ENCODE results near the gene RGS3.
"Not testable (repeated sequence)": the region's sequence is repeated elsewhere in the genome, so short reads cannot be mapped to it uniquely, and the experiment has no call there.

The RGS3 gene

DNA sequence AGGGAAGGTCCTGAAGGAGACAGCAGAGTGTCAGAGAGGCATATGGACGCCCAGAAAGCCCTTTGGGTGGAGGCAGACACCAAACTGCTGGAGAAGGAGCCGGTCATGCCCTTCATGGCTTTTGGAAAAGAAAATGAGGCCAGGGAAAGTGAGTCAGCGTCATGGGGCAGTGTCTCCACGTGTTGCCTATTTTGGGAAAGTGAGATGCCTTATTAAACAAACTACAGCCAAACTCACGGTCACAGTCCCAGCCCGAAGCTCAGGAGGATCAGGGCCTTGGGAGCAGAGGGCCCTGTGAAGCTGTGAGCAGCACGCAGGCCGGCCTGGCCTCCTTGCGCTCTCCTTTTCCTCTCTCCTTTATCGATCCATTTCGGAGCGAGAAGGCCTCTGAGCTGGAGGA is 25.0 kb downstream of the RGS3 start:
- peak; percentile 44 for DNase-seq (ENCODE audit: low read depth)

DNA sequence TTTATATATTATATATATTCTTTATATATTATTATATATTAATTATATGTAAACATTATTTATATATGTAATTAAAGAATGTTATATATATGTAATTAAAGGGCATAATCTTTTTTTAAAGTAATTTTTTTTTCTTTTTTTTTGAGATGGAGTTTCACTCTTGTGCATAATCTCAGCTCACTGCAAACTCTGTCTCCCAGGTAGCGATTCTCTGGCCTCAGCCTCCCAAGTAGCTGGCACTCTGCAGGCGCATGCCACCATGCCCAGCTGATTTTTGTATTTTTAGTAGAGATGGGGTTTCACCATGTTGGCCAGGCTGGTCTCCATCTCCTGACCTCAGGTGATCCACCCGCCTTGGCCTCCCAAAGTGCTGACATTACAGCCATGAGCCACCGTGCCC is 27.6 kb downstream of the RGS3 start:
- DNase-seq (ENCODE audit: low read depth) = not testable (repeated sequence)

DNA sequence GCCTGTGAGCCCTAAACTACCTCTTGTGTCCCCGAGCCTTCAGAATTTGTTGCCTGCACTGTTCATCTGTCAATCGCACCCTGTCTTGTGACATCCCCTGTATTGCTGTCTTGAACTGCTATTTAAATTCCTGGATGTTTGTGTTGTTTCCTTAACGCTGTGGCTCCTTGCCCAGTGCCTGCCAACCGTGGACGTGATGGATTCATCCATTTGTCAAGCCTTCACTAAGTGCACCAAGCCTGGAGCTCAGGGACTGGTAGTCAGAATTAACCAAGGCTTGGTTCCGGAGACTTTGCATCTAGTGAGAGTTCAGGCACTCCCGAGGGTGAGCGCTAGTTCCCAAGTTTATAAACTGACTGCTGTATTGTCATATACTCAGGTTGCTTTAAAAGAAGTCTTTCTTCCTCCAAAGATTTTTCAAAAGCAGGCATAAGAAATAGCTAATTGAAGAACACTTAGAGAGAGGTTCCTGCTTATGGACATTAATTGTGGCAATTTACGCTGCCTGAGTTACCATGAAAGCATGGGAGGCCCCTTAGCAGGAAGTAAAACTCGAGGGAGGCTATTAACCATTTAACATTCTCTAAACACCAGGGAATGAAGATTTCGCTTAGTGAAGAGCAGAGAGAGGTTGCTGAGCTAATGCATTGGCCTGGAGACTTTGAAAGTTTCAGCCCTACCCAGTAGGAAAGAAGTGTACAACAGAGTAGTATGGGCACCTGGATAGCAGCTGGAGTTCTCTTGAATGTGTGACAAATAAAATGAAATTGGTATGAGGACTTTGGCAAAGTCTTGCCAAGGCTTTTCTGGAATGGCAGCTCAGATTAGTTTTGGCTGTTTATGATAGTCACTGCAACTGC is 29.0 kb downstream of the RGS3 start:
- DNase-seq (ENCODE audit: low read depth) = peak; percentile 49

DNA sequence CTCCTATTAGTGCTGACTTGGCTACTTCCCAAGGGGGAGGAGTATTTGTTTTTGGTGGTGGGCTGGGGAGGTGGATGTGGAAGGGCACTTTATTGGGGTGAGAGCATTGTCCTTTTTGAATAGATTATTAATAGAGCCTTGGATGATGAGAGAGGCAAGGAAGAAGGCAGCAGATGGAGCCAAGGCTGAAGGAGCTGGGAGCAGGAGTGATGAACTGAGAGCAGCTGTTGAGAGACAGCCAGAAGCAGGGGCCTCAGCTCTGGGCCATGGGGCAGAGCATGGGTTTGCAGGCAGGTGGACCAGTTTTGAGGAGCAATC is 29.6 kb downstream of the RGS3 start:
- DNase-seq (ENCODE audit: low read depth) = no peak

DNA sequence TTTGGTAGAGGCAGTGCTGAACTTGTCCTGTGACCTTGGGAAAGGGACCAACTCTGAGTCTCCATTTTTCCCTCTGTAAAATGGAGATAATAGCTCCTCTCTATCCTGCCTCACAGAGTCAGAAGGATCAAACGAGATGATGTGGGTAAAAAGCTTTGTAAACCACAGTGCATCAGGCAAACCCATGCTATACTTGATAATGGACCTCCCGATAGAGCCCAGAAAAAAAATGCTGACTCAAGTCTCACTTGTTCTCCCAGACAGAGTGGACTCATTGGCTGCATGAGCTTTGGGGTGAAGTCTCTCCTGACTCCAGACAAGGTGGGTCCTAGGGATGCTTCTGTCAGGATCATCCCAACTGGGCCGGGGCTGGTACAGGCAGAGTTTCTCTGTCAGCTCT is 32.0 kb downstream of the RGS3 start:
- DNase-seq (ENCODE audit: low read depth) = no peak

DNA sequence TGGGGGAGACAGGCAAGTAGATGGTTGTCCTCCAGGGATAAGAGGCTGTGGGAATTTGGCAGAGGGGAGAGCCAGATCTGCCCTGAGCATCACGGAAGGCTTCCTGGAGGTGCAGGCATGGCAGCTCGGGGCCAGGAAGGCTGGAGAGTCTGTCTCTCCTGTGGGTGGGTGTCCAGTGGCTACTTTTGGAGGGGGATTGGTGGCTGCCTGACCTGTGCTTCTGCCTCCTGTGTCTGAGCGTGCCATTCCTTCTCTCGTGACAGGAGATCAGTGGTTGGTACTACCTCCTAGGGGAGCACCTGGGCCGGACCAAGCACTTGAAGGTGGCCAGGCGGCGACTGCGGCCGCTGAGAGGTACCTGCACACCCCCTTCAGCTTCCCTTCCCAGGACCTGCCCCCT is 33.5 kb downstream of the RGS3 start:
- no peak for DNase-seq (ENCODE audit: low read depth)

DNA sequence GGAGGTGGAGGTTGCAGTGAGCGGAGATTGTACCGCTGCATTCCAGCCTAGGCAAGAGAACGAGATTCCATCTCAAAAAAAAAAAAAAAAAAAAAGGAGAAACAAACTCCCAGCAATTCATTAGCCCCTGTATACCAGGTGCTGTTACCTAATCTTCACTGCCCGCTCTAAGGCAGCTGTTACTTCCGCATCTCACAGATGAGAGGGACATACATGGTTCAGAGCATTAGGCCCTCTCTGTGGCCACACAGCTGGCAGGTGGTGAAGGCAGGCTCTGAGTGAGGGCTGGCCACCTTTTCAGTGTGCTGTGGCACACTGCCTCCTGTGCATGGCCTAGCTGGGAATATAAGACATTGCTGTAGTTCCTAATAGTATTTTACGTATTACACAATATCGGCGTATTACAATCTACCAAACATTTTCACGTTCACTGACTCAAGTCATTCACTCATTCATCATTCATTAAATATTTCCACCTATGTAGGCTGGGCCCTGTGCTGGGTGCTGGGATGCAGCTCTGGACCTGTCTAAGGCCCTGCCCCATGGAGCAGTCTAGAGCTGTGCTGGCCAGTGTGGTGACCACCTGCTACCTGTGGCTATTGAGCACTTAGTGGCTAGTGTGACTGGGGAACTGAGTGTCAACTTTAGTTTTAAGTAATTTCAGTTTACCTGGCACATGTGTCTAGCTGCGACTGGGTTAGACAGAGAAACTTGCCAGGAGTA is 35.8 kb downstream of the RGS3 start:
- no peak for DNase-seq (ENCODE audit: low read depth)

DNA sequence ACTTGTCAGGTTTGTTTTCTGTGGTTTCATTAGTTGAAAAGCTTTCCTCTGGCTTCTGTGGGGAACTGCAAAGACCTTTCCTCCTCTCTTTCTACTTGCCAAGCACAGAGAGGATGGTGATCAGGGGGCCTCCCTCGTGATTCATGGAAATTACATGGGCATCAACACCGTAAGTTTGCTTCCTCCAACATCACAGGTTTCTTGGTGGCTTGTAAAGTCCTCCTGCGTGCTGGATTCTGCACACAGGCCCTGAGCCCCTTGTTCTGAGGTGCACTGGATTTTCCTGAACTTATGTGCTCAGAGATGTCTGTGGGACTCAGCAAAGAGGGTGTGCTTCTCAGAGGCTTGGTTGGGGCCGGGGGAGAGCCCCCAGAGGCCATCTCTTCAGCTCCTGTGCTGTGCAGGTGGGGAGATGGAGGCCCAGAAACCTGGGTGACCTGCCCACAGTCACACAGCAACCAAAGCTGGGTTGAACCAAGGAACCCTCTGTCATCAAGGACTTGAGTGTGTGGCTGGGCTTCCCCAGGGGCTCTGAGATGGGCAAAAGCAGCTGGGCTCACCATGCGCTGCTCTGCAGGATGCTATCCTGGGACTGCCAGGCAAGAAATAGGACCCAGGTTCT is 36.5 kb downstream of the RGS3 start:
- DNase-seq (ENCODE audit: low read depth) = no peak

DNA sequence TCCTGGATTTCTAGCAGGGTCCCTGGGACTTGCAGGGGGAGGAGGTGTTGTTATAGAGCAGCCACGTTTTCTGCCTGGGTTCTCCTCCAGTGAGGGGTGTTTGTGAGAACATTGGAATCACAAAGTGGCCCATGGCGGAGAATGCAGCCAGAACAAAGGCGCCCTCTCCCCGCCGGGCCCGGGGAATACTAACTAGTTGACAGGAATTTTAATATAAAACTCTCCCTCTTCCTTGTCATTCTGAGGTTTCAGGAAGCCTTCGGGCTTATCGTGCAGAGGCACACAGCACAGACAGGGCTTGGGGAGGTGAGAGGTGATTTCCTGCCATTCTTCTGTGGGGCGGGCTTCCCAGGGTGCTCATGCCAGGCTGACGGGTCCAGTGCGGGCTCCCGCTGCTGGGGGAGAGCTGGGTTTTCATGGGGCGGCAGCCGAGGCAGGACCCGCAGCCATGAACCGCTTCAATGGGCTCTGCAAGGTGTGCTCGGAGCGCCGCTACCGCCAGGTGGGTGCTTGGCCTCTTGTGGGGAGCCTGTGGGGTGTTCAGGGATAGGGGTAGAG is 37.7 kb downstream of the RGS3 start:
- DNase-seq (ENCODE audit: low read depth) = no peak

DNA sequence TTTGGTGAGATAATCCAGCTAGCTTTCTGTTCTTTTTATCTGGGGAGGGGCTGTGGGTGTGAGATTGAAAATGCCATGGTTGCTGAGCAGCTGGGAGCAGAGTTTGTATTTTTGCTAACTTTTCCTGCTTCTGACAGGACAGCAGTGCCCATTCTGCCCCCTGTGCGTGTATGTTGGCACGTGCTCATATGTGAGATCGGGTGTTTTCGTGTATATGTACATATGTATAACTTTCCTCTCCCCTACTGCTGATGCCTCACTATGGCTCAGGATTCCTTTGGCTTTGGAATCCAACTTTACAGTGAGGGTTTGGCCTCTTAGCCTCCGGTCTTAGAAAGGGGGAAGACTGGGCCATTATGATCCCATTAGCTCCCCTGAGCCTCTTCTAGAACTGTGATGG is 38.3 kb downstream of the RGS3 start:
- no peak for DNase-seq (ENCODE audit: low read depth)

DNA sequence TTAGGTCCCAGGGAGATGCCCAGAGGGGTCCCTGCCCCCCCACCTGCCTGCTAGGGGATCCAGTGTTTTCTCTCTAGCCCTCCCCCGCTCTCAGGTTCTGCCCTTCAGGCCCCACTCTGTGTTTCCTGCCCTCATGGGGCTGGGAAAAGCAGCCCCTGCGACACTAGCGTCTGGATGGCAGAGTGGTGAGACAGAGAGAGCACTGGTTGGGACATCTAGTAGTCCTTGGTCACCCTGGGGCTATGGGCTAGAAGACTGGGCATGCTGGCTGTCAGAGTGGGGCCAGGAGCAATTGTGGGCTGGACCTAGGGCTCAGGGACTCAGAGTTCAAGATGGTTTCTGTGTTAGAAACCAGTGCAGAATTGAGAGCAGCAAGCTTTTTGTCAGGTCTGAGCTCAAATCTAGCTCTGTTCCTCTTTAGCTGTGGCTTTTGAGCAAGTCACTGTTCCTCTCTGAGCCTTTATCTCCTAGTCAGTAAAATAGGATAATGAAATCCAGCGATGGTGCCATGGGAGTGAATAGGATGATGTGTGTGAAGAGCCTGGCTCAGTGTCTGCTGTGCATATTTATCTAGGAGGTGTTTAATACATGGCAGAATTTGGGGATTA is 39.0 kb downstream of the RGS3 start:
- no peak for DNase-seq (ENCODE audit: low read depth)

DNA sequence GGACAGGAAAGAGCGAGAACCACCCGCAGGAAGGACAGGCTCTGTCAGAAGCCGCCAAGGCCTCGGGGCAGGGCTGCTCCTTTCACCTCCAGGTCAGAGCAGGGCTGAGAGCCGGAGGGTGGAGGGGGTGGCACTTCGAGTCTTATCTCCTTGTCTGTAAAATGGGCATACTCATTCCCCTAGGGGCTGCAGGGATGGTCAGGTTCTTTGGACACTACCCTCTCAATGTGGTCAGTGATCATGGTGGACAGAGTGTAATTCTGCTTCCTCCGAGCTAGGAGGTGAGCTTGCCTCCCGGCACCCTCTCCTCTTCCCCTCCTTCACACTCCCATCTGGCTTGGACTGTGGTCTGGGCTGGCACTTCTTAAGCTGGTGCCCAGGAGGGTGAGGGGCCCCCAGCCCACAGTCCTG is 39.6 kb downstream of the RGS3 start:
- DNase-seq (ENCODE audit: low read depth) = no peak

DNA sequence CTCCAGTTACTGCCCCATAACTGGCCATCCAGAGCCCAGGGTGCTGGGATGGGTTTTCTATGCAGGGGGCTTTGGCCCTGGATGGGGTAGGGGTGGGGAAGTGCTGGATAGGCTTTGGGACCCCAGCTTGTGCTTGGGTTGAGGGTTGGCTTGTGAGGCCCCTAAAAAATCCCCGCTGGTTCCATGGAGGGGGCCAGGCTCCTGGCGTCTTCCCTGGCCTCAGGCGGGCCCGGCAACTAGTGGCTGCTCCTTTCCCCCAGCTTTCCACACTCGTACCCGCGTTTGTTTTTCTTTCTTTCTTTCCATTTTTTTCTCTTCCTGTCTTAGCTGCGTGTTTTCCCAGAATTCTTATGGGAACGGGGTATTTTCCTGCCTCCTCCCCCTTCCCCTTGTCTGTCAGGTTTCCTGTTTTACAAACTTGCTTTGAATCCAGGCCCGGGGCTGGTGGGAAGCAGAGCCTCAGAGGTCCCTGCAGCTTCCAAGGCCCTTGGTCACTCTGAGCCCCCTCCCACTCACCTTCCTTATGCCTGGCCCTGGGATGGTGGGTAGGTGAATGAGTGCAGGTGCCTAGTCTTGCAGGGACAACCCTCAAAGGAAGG is 40.2 kb downstream of the RGS3 start:
- peak; percentile 50 for DNase-seq (ENCODE audit: low read depth)

DNA sequence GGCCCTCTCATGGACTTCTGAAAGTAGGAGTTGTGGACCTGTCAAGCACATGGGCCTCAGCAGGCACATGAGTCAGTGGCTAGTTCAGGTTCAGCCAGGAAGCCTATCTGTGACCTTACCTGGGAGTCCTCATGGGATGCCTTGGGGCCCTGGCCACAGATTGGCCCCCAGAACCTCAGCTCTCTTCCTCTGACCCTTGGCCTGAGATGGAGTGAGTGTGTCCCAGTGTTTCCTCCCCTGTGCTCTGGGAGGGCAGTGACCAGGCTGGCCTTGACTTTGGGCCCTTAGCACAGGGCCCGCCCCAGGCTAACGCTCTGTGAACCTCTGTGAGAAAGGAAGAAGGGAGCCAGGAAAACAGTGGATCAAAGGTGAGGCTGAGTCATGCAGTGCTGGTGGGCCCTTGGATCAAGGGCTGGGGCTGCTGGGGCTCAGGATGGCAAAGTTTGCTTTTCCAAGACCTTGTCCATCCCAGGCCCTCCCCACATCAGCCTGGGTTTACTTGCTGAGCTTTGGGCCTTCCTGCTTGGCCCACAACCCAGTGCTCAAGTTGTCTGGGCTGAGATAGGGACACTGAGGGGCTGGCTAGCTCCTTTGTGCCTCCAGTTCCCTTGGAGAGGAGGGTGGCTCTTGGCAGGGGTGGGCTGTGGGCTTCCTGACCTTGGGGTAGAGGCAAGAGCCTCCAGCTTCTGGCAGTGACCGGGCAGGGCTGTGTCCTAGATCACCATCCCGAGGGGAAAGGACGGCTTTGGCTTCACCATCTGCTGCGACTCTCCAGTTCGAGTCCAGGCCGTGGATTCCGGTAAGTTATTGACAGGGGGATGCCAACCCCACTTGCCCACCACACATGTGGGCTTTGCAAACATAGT is 41.4 kb downstream of the RGS3 start:
- DNase-seq (ENCODE audit: low read depth) = no peak

DNA sequence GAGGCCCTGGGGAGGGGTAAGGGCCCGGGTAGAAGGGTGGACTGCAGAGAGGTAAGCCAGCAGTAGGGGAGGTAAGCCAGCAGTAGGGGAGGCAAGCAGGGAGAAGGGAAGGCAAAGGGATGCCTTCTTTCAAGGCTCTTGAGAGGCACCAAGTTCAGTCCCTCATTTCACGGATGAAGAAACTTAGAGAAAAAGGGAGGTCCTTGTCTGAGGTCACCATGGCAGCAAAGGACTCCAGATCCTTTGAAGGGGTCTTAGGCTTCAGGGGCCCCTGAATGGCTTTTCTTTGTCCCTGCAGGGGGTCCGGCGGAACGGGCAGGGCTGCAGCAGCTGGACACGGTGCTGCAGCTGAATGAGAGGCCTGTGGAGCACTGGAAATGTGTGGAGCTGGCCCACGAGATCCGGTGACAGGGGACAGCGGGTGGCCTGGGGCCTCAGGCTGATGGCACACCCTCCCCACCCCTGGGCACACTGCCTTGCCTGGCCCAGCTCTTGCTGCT is 42.6 kb downstream of the RGS3 start:
- DNase-seq (ENCODE audit: low read depth) = no peak

DNA sequence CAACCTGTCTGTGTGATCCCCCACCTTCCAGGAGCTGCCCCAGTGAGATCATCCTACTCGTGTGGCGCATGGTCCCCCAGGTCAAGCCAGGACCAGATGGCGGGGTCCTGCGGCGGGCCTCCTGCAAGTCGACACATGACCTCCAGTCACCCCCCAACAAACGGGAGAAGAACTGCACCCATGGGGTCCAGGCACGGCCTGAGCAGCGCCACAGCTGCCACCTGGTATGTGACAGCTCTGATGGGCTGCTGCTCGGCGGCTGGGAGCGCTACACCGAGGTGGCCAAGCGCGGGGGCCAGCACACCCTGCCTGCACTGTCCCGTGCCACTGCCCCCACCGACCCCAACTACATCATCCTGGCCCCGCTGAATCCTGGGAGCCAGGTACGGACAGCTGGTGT is 43.7 kb downstream of the RGS3 start:
- no peak for DNase-seq (ENCODE audit: low read depth)

DNA sequence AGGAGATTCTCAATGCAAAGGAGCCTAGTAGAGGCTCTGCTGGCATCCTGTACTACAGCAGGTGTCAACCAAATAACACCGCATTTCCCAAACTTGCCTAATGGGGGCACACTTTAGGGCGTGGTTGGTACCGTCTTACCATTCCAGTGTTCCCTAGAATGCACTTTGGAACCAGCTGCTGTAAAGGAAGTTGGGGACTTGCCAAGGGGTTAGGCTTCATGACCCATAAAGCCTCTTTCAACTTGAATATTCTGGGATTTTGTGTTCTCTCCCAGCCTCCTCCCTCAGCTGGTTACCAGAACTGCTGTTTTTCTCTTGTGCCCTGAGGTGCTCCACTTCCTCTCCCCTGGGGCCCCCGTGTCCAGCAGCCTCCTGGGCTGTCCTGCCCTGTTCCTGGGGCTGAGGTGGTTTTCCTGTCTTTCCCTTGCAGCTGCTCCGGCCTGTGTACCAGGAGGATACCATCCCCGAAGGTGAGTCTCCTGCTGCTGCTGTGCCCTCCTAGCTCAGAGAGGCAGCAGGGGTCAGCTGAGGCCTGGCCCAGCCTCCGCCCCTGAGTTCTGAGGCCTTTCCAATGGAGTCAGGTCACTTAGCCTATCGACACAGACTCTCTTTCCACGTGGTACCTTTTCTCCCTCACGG is 44.7 kb downstream of the RGS3 start:
- no peak for DNase-seq (ENCODE audit: low read depth)

DNA sequence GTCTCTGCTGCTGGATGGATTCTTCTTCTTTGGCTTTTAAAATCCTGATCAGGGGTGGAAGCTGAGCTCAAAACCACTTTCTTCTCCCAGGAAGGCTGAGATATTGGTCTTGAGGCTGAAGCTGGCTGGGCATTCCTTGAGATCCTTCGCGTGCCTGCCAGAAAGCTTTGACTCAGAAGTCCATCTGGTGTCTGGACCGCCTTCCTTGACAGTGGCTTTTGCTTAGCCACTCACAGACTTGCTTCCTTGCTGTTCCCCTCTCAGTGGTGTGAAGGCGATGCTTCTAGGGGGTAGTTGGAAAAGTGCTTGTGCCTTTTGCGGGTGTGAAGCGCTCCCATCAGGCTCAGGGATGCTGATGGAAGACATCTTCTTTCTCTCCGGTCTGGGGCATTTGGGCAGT is 45.9 kb downstream of the RGS3 start:
- peak; percentile 77 for DNase-seq (ENCODE audit: low read depth)

DNA sequence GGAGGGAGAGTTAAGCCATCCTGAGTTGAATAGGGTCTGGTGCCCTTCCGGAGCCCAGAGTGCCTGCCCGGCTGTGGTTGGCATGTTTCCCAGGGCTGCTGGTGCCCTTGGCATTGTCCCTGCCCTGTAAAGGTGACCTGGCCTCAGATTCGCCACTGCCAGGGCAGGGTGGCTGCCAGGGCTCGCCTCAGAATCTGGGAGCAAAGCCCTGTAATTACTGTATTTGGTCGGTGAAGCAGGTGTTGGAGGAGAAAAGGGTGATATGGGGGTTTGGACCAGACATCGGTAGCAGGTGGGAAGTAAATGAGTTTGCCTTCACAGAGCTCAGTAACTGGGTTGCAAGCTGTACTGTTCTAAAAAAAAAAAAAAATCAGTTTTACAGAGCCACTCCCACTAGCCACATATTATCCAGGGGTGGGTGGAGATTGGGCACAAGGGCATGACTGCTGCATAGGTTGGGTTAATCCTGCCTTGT is 47.6 kb downstream of the RGS3 start:
- DNase-seq (ENCODE audit: low read depth) = no peak
